HepG2 (cell line): ENCODE results near the gene REPS2.

ENCODE experiments used
- CTCF ChIP-seq: sonication (generic); formaldehyde crosslinking; IDR thresholded peaks from 2 replicates; pipeline ENCODE4 v1.5.0; 2020; ENCODE audit warnings: mild to moderate bottlenecking, missing genetic modification reagents, moderate library complexity
- ZNF224 ChIP-seq: sonication (generic); formaldehyde crosslinking; IDR thresholded peaks from 2 replicates; pipeline ENCODE4 v1.5.0; 2020; ENCODE audit warnings: mild to moderate bottlenecking, missing genetic modification reagents
- TF ChIP-seq, protein P1 (sequence below): sonication (generic); formaldehyde crosslinking; IDR thresholded peaks from 2 replicates; pipeline ENCODE4 v1.8.1; 2022; ENCODE audit warnings: mild to moderate bottlenecking, missing genetic modification reagents

DNA sequence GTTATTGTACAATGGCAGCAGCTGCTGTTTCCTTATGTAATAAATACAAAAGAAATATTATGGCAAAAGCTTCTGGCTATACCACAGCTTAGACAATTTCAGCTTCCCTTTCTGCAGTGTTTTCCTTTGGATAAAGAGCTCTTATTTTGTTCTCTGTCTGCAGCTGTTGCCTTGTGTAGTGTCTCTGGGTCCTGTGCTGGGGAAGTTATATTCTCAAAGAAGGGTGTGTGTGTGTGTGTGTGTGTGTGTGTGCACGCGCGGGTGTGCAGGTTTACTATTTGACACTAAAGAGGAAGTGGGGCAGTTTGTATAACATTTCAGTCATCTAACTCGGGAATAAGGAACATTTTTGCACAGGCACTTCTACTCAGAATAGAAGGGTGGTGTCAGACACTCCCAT lies 83.6 kb downstream of the REPS2 start:
- TF ChIP-seq, protein P1, sequence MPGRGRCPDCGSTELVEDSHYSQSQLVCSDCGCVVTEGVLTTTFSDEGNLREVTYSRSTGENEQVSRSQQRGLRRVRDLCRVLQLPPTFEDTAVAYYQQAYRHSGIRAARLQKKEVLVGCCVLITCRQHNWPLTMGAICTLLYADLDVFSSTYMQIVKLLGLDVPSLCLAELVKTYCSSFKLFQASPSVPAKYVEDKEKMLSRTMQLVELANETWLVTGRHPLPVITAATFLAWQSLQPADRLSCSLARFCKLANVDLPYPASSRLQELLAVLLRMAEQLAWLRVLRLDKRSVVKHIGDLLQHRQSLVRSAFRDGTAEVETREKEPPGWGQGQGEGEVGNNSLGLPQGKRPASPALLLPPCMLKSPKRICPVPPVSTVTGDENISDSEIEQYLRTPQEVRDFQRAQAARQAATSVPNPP (CRISPR knock-in tag) = no peak
- TF ChIP-seq CTCF = no peak
- TF ChIP-seq ZNF224 (CRISPR knock-in tag) = no peak
